ENCODE data around the gene NKX6-2.
"Not testable (repeated sequence)": the region's sequence is repeated elsewhere in the genome, so short reads cannot be mapped to it uniquely, and the experiment has no call there.

Gene NKX6-2

GRCh38 chr10:132774181-132774901, 11.6 kb downstream of the NKX6-2 start:
- H3K9me3 ChIP-seq (ENCODE audit: low read length): no peaks in the 10 kb centered on the region
- no peak overlapping the region for H3K27ac ChIP-seq (ENCODE audit: low read depth, low read length)
- peaks cover 10% of the 10 kb centered on the region for H3K36me3 ChIP-seq (ENCODE audit: insufficient read depth, low read length)
- peaks cover 0 to 4% of the 10 kb centered on the region in 2 donors for H3K27me3 ChIP-seq (ENCODE audit: control insufficient read depth in 1 of 2, insufficient read depth in 2 of 2, low read length in 2 of 2)
- no peak overlapping the region for H3K4me3 ChIP-seq (ENCODE audit: low read depth in 1 of 2, low read length in 2 of 2)
- H3K4me1 ChIP-seq (ENCODE audit: insufficient read depth, low read length): no peaks in the 10 kb centered on the region
- H3K9ac ChIP-seq (ENCODE audit: low read length): no peak overlapping the region

- not testable (repeated sequence) for H3K27ac ChIP-seq (ENCODE audit: low read depth, low read length); H3K4me3 ChIP-seq (ENCODE audit: low read depth in 1 of 2, low read length in 2 of 2)
- H3K36me3 ChIP-seq (ENCODE audit: insufficient read depth, low read length): peaks cover 15% of the 10 kb centered on the region
These were observed 13.1 kb downstream of the NKX6-2 start for GRCh38 chr10:132772816-132773215.

GRCh38 chr10:132770061-132771021, 15.6 kb downstream of the NKX6-2 start:
- H3K36me3 ChIP-seq (ENCODE audit: insufficient read depth, low read length): peaks cover 20% of the 10 kb centered on the region
- no peak overlapping the region for H3K4me3 ChIP-seq (ENCODE audit: low read depth in 1 of 2, low read length in 2 of 2)
- H3K27ac ChIP-seq (ENCODE audit: low read depth, low read length): no peak overlapping the region
- peaks cover 0 to 4% of the 10 kb centered on the region in 2 donors for H3K27me3 ChIP-seq (ENCODE audit: control insufficient read depth in 1 of 2, insufficient read depth in 2 of 2, low read length in 2 of 2)
- no peaks in the 10 kb centered on the region for H3K9me3 ChIP-seq (ENCODE audit: low read length)
- no peaks in the 10 kb centered on the region for H3K4me1 ChIP-seq (ENCODE audit: insufficient read depth, low read length)
- H3K9ac ChIP-seq (ENCODE audit: low read length): no peak overlapping the region

More at GRCh38 chr10:132772816-132773215, 13.1 kb downstream of the NKX6-2 start:
- not testable (repeated sequence) for H3K9ac ChIP-seq (ENCODE audit: low read length); H3K9me3 ChIP-seq (ENCODE audit: low read length); H3K27me3 ChIP-seq (ENCODE audit: control insufficient read depth in 1 of 2, insufficient read depth in 2 of 2, low read length in 2 of 2); H3K4me1 ChIP-seq (ENCODE audit: insufficient read depth, low read length)

GRCh38 chr10:132768346-132769248, 17.4 kb downstream of the NKX6-2 start:
- Histone ChIP-seq H3K9me3 (ENCODE audit: low read length) (no peaks in the 10 kb centered on the region), H3K9ac (ENCODE audit: low read length) (no peak overlapping the region), H3K27ac (ENCODE audit: low read depth, low read length) (no peak overlapping the region), H3K4me3 (ENCODE audit: low read depth in 1 of 2, low read length in 2 of 2) (no peak overlapping the region), H3K4me1 (ENCODE audit: insufficient read depth, low read length) (no peaks in the 10 kb centered on the region), H3K36me3 (ENCODE audit: insufficient read depth, low read length) (peaks cover 21% of the 10 kb centered on the region), H3K27me3 (ENCODE audit: control insufficient read depth in 1 of 2, insufficient read depth in 2 of 2, low read length in 2 of 2) (peaks cover 0 to 3% of the 10 kb centered on the region in 2 donors)

GRCh38 chr10:132766291-132766690, 19.7 kb downstream of the NKX6-2 start:
- peaks cover 28% of the 10 kb centered on the region for H3K36me3 ChIP-seq (ENCODE audit: insufficient read depth, low read length)
- no peak overlapping the region for H3K4me3 ChIP-seq (ENCODE audit: low read depth in 1 of 2, low read length in 2 of 2)
- no peak overlapping the region for H3K9ac ChIP-seq (ENCODE audit: low read length)
- H3K4me1 ChIP-seq (ENCODE audit: insufficient read depth, low read length): no peaks in the 10 kb centered on the region
- no peaks in the 10 kb centered on the region for H3K27me3 ChIP-seq (ENCODE audit: control insufficient read depth in 1 of 2, insufficient read depth in 2 of 2, low read length in 2 of 2)
- H3K27ac ChIP-seq (ENCODE audit: low read depth, low read length): no peak overlapping the region
- no peaks in the 10 kb centered on the region for H3K9me3 ChIP-seq (ENCODE audit: low read length)

- no peaks in the 10 kb centered on the region for H3K9me3 ChIP-seq (ENCODE audit: low read length)
- no peak overlapping the region for H3K4me3 ChIP-seq (ENCODE audit: low read depth in 1 of 2, low read length in 2 of 2)
- H3K9ac ChIP-seq (ENCODE audit: low read length): no peak overlapping the region
- peaks cover 28% of the 10 kb centered on the region for H3K36me3 ChIP-seq (ENCODE audit: insufficient read depth, low read length)
- H3K27ac ChIP-seq (ENCODE audit: low read depth, low read length): no peak overlapping the region
- no peaks in the 10 kb centered on the region for H3K27me3 ChIP-seq (ENCODE audit: control insufficient read depth in 1 of 2, insufficient read depth in 2 of 2, low read length in 2 of 2)
- H3K4me1 ChIP-seq (ENCODE audit: insufficient read depth, low read length): no peaks in the 10 kb centered on the region
These were observed 20.5 kb downstream of the NKX6-2 start for GRCh38 chr10:132765435-132765834.

GRCh38 chr10:132764108-132764507, 21.8 kb downstream of the NKX6-2 start:
- Histone ChIP-seq H3K27ac (ENCODE audit: low read depth, low read length) (no peak overlapping the region), H3K9me3 (ENCODE audit: low read length) (no peaks in the 10 kb centered on the region), H3K27me3 (ENCODE audit: control insufficient read depth in 1 of 2, insufficient read depth in 2 of 2, low read length in 2 of 2) (no peaks in the 10 kb centered on the region), H3K36me3 (ENCODE audit: insufficient read depth, low read length) (peaks cover 28% of the 10 kb centered on the region), H3K9ac (ENCODE audit: low read length) (no peak overlapping the region), H3K4me1 (ENCODE audit: insufficient read depth, low read length) (no peaks in the 10 kb centered on the region), H3K4me3 (ENCODE audit: low read depth in 1 of 2, low read length in 2 of 2) (no peak overlapping the region)

- H3K4me1 ChIP-seq (ENCODE audit: insufficient read depth, low read length): no peaks in the 10 kb centered on the region
- H3K27ac ChIP-seq (ENCODE audit: low read depth, low read length): no peak overlapping the region
- no peak overlapping the region for H3K9ac ChIP-seq (ENCODE audit: low read length)
- H3K9me3 ChIP-seq (ENCODE audit: low read length): no peaks in the 10 kb centered on the region
- no peak overlapping the region for H3K4me3 ChIP-seq (ENCODE audit: low read depth in 1 of 2, low read length in 2 of 2)
- H3K27me3 ChIP-seq (ENCODE audit: control insufficient read depth in 1 of 2, insufficient read depth in 2 of 2, low read length in 2 of 2): no peaks in the 10 kb centered on the region
- peaks cover 28% of the 10 kb centered on the region for H3K36me3 ChIP-seq (ENCODE audit: insufficient read depth, low read length)
These were observed 22.4 kb downstream of the NKX6-2 start for GRCh38 chr10:132763545-132763944.

GRCh38 chr10:132762267-132762666, 23.7 kb downstream of the NKX6-2 start:
- Histone ChIP-seq H3K27me3 (ENCODE audit: control insufficient read depth in 1 of 2, insufficient read depth in 2 of 2, low read length in 2 of 2) (no peaks in the 10 kb centered on the region), H3K4me3 (ENCODE audit: low read depth in 1 of 2, low read length in 2 of 2) (no peak overlapping the region), H3K9ac (ENCODE audit: low read length) (no peak overlapping the region), H3K36me3 (ENCODE audit: insufficient read depth, low read length) (peaks cover 26% of the 10 kb centered on the region), H3K27ac (ENCODE audit: low read depth, low read length) (no peak overlapping the region), H3K4me1 (ENCODE audit: insufficient read depth, low read length) (no peaks in the 10 kb centered on the region), H3K9me3 (ENCODE audit: low read length) (no peaks in the 10 kb centered on the region)

- H3K4me1 ChIP-seq (ENCODE audit: insufficient read depth, low read length): no peaks in the 10 kb centered on the region
- no peak overlapping the region for H3K27ac ChIP-seq (ENCODE audit: low read depth, low read length)
- no peaks in the 10 kb centered on the region for H3K9me3 ChIP-seq (ENCODE audit: low read length)
- H3K36me3 ChIP-seq (ENCODE audit: insufficient read depth, low read length): peaks cover 28% of the 10 kb centered on the region
- no peaks in the 10 kb centered on the region for H3K27me3 ChIP-seq (ENCODE audit: control insufficient read depth in 1 of 2, insufficient read depth in 2 of 2, low read length in 2 of 2)
- no peak overlapping the region for H3K9ac ChIP-seq (ENCODE audit: low read length)
- H3K4me3 ChIP-seq (ENCODE audit: low read depth in 1 of 2, low read length in 2 of 2): no peak overlapping the region
These were observed 24.4 kb downstream of the NKX6-2 start for GRCh38 chr10:132761395-132762060.

All from muscle layer of colon (tissue), 2 donors.